Endothelial cell of umbilical vein (primary cell): ENCODE measurements around the gene CUX1.

Experiments used
- CTCF ChIP-seq, 2 donors: IDR thresholded peaks; 1 replicate in 1 of 2; 2 replicates in 1 of 2; pipeline ENCODE4 v1.5.1; 2011; ENCODE audit warnings: low read length in 2 of 2, mild to moderate bottlenecking in 2 of 2, moderate library complexity in 2 of 2, control low read depth in 1 of 2, inconsistent platforms in 1 of 2, low read depth in 1 of 2; ENCODE audit not compliant: insufficient read depth in 1 of 2; ENCODE audit errors: extremely low read depth in 1 of 2
- EZH2 ChIP-seq: IDR thresholded peaks from 2 replicates; pipeline ENCODE4 v1.6.1; 2012; ENCODE audit warnings: borderline replicate concordance, low read depth, mild to moderate bottlenecking, moderate library complexity, low read length, inconsistent platforms; ENCODE audit not compliant: severe bottlenecking
- POLR2A ChIP-seq: IDR thresholded peaks from 2 replicates; pipeline ENCODE4 v1.6.1; 2012; ENCODE audit warnings: low read depth, mild to moderate bottlenecking, control low read depth, low read length
- POLR2AphosphoS5 ChIP-seq: IDR thresholded peaks from 2 replicates; pipeline ENCODE4 v1.6.1; 2012; ENCODE audit warnings: low read depth, mild to moderate bottlenecking, control low read depth, low read length, moderate library complexity; ENCODE audit not compliant: insufficient read depth

- TF ChIP-seq EZH2 (no peak), POLR2AphosphoS5 (no peak), CTCF (IDR thresholded peaks at IDR 0.05; ENCODE audit: extremely low read depth in 1 of 2, insufficient read depth in 1 of 2, low read depth in 1 of 2, low read length in 2 of 2) (no peak), POLR2A (no peak)
Observed at GRCh38 chr7:101936611-101937231, 119.3 kb downstream of the CUX1 start.
